Neural progenitor cell (in vitro differentiated cells): ENCODE data around the gene ATG16L2.

ENCODE experiments used
- CTCF ChIP-seq: fragments of 200-600 bp; sonication (generic); IDR thresholded peaks from 2 replicates; pipeline ENCODE4 v1.5.1; 2017; ENCODE audit warnings: antibody characterized with exemption, mild to moderate bottlenecking
- EZH2 ChIP-seq: fragments of 200-600 bp; sonication (generic); IDR thresholded peaks from 2 replicates; pipeline ENCODE4 v1.6.1; 2017; ENCODE audit warnings: antibody characterized with exemption, mild to moderate bottlenecking, moderate library complexity

GRCh38 chr11:72775288-72776110 is 38.7 kb upstream of the ATG16L2 start:
- TF ChIP-seq CTCF (no peak), EZH2 (no peak)
